ENCODE results near the gene STPG1. TPM values are rescaled to one million over a fixed set of nuclear protein-coding genes. Genes with fewer than 3 reads are reported as not detected.
A peak's percentile ranks its signal among the peaks of the same experiment; 100 is the strongest.

Gene STPG1
- total RNA-seq, 1 donor from 2014 or later: 2.4 TPM

DNA sequence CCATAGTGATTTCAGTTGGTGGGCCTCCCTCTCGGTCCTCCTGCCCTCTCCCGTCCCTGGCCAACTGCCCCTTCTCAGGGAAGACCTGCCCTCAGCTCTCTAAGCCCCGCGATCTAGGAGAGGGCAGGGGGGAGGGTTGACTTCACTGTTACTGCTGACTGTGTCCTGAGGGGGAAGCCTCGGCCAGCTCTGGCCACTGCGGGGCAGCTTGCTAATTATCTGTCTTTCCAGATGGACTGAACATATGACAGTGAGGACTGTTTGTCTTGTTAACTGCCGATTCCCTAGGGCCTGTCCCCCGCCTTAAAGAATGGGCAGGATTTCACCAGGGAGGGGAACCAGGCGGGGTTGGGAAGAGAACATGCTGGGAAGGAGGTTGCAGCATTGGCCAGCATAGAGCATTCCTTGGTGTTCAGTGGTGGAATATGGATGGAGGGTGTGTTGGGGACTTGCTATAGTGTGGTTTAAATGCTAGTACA, 24.9 kb upstream of the STPG1 start:
- Mint-ChIP-seq H3K4me1 (ENCODE audit: low read depth, unreplicated experiment) (peaks cover 35% of the 10 kb centered on the region), H3K4me3 (ENCODE audit: unreplicated experiment) (peak overlapping the region; percentile 78), H3K9me3 (ENCODE audit: unreplicated experiment) (peaks cover 15% of the 10 kb centered on the region), H3K36me3 (ENCODE audit: unreplicated experiment) (no peaks in the 10 kb centered on the region), H3K27ac (ENCODE audit: unreplicated experiment) (peak overlapping the region; percentile 81), H3K27me3 (ENCODE audit: unreplicated experiment) (peaks cover 12% of the 10 kb centered on the region)
- peak; percentile 89 for DNase-seq
- TF ChIP-seq, protein P1, sequence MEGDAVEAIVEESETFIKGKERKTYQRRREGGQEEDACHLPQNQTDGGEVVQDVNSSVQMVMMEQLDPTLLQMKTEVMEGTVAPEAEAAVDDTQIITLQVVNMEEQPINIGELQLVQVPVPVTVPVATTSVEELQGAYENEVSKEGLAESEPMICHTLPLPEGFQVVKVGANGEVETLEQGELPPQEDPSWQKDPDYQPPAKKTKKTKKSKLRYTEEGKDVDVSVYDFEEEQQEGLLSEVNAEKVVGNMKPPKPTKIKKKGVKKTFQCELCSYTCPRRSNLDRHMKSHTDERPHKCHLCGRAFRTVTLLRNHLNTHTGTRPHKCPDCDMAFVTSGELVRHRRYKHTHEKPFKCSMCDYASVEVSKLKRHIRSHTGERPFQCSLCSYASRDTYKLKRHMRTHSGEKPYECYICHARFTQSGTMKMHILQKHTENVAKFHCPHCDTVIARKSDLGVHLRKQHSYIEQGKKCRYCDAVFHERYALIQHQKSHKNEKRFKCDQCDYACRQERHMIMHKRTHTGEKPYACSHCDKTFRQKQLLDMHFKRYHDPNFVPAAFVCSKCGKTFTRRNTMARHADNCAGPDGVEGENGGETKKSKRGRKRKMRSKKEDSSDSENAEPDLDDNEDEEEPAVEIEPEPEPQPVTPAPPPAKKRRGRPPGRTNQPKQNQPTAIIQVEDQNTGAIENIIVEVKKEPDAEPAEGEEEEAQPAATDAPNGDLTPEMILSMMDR (IDR thresholded peaks at IDR 0.05; ENCODE audit: partially characterized antibody, unreplicated experiment): no peak

DNA sequence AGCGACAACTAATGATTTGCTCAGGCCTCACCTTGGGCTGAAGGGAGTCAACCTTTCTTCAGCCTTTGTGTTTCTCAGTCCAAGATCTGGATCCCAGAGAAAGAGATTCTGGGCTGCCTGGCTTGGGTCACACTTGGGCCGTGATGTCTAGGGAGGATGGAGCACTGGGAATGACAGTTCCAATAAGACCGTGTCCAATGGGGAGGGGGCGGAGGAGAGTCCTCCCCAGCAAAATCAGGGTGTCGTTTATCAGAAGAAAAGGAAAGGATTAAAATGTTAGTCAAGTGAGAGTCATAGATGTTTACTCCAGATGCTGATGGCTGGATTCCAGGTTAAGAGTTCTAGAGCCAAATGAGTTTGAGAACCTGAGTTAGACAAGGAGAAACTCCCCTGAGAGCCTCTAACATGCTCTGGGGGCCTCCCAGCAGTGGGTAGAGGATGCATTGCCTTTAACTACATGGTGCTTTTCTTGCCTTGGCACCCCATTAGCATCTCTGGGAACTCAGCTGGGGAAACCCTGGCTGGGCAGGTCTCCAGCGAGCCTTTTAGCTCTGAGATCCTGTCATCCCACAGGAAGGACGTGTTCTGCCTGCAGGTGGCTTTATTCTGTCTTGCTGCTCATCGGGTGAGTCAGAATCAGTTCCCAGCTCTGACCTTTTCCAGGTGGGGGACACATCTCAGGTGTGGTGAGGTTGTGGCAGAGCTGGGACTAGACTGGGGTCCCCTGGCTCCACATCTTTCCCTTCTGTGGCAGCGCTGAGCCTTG, 24.2 kb upstream of the STPG1 start:
- peak overlapping the region; percentile 42 for H3K4me3 Mint-ChIP-seq (ENCODE audit: unreplicated experiment)
- H3K27ac Mint-ChIP-seq (ENCODE audit: unreplicated experiment): peak overlapping the region; percentile 81
- H3K9me3 Mint-ChIP-seq (ENCODE audit: unreplicated experiment): peaks cover 15% of the 10 kb centered on the region
- no peaks in the 10 kb centered on the region for H3K36me3 Mint-ChIP-seq (ENCODE audit: unreplicated experiment)
- peaks cover 12% of the 10 kb centered on the region for H3K27me3 Mint-ChIP-seq (ENCODE audit: unreplicated experiment)
- no peak for DNase-seq
- H3K4me1 Mint-ChIP-seq (ENCODE audit: low read depth, unreplicated experiment): peaks cover 35% of the 10 kb centered on the region
- TF ChIP-seq, protein P1 (IDR thresholded peaks at IDR 0.05; ENCODE audit: partially characterized antibody, unreplicated experiment): no peak

DNA sequence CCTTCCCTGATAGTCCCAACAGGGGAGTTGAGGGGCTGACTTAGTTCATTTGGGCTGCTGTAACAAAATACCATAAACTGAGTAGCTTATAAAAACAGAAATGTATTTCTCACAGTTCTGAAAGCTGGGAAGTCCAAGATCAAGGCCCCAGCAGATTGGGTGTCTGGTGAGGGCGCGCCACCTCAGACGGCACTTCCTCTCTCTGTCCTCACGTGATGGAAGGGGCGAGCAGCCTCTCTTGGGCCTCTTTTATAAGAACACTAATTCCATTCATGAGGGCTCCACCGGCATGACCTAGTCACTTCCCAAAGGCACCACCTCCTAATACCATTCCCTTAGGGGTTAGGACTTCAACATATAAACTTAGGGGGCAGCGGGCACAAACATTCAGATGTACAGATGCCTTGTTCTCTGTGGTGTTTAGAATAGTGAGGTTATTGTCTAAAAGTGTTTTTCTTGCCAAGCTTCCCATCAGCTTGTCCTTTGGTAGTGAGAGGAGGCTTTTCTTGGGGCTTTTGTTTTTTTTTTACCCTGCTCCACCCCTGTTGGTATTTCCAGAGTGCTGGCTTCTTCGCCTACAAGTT, 22.3 kb upstream of the STPG1 start:
- Mint-ChIP-seq H3K27ac (ENCODE audit: unreplicated experiment) (no peak overlapping the region), H3K36me3 (ENCODE audit: unreplicated experiment) (no peaks in the 10 kb centered on the region), H3K4me3 (ENCODE audit: unreplicated experiment) (no peak overlapping the region), H3K27me3 (ENCODE audit: unreplicated experiment) (peaks cover 10% of the 10 kb centered on the region), H3K4me1 (ENCODE audit: low read depth, unreplicated experiment) (peaks cover 29% of the 10 kb centered on the region), H3K9me3 (ENCODE audit: unreplicated experiment) (peaks cover 15% of the 10 kb centered on the region)
- TF ChIP-seq, protein P1 (IDR thresholded peaks at IDR 0.05; ENCODE audit: partially characterized antibody, unreplicated experiment): no peak
- DNase-seq: no peak

DNA sequence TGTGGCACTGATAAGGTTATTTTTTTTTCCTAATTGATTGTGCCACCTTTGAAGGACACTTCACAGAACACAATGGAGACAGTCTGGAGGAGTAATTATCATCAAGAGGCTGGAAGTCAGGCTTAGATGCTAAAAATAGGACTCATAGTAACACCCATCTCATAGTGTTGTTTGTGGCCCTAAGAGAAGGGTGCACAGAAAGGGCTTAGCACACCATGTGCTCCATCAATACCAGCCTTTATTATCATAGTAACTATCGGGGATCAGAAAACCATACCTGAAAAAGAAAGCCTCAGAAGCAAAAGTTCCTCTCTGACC, 13.9 kb upstream of the STPG1 start:
- peaks cover 6% of the 10 kb centered on the region for H3K4me1 Mint-ChIP-seq (ENCODE audit: low read depth, unreplicated experiment)
- no peak for DNase-seq
- TF ChIP-seq, protein P1 (IDR thresholded peaks at IDR 0.05; ENCODE audit: partially characterized antibody, unreplicated experiment): no peak
- H3K36me3 Mint-ChIP-seq (ENCODE audit: unreplicated experiment): no peaks in the 10 kb centered on the region
- peaks cover 3% of the 10 kb centered on the region for H3K27me3 Mint-ChIP-seq (ENCODE audit: unreplicated experiment)
- H3K9me3 Mint-ChIP-seq (ENCODE audit: unreplicated experiment): peaks cover 1% of the 10 kb centered on the region
- no peak overlapping the region for H3K27ac Mint-ChIP-seq (ENCODE audit: unreplicated experiment)
- no peak overlapping the region for H3K4me3 Mint-ChIP-seq (ENCODE audit: unreplicated experiment)

All from glutamatergic neuron (in vitro differentiated cells).